ENCODE data around the gene PYGB. TPM values are rescaled to one million over a fixed set of nuclear protein-coding genes. Genes with fewer than 3 reads are reported as not detected.

PYGB gene
- total RNA-seq, 1 experiment from 2014 or later = 78.9 TPM

DNA sequence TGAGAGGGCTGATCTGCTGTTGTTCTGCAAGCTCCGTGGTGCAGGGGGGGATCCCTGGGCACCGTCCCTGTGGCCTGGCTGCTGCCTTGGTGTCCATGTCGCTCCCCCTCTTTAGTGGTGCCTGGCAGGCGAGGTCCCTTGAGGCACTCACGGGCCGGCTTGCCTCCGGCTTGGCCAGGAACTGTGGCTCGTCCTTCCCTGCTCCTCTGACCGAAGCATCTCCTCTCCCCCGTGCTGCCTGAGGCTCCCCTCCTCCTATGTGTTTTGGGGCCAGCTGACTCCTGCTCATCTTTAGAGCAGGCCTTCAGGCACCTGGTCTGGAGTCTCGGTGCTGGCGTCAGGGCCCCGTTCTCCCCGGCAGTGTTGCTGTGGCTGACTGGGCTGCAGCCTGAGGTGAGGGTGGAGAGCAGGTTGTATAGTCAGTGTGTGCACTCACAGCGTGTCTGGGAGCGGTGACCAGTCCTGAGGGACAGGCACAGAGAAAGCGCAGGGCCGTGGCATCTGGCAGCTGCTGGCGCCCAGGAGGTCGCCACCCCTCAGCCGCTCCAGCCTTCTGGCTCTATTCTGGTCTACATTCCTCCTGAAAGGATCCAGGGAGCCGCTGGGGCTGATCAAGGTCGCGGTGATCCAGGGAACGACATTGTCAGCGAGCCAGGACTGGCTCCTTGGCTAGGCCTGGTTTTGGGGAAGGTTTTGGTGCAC, 43.7 kb downstream of the PYGB start:
- no peaks in the 10 kb centered on the region for H3K4me1 Mint-ChIP-seq (ENCODE audit: low read depth, unreplicated experiment)
- Histone ChIP-seq H3K4me1 (no peaks in the 10 kb centered on the region), H3K36me3 (ENCODE audit: control insufficient read depth, insufficient read depth, low read length) (peaks cover 4% of the 10 kb centered on the region; the same call in 1 of the 2 replicates), H3K9me3 (no peaks in the 10 kb centered on the region), H3K4me3 (ENCODE audit: low read depth, low read length) (no peak overlapping the region), H3K27me3 (replicated peaks; ENCODE audit: control insufficient read depth, insufficient read depth, low read length) (no peaks in the 10 kb centered on the region)
- DNase-seq = no peak
- H3K36me3 Mint-ChIP-seq (ENCODE audit: insufficient read depth, unreplicated experiment) = peaks cover 72% of the 10 kb centered on the region
- no peaks in the 10 kb centered on the region for H3K27me3 Mint-ChIP-seq (ENCODE audit: insufficient read depth, unreplicated experiment)
- no peaks in the 10 kb centered on the region for H3K9me3 Mint-ChIP-seq (ENCODE audit: unreplicated experiment)
- TF ChIP-seq, protein P1, sequence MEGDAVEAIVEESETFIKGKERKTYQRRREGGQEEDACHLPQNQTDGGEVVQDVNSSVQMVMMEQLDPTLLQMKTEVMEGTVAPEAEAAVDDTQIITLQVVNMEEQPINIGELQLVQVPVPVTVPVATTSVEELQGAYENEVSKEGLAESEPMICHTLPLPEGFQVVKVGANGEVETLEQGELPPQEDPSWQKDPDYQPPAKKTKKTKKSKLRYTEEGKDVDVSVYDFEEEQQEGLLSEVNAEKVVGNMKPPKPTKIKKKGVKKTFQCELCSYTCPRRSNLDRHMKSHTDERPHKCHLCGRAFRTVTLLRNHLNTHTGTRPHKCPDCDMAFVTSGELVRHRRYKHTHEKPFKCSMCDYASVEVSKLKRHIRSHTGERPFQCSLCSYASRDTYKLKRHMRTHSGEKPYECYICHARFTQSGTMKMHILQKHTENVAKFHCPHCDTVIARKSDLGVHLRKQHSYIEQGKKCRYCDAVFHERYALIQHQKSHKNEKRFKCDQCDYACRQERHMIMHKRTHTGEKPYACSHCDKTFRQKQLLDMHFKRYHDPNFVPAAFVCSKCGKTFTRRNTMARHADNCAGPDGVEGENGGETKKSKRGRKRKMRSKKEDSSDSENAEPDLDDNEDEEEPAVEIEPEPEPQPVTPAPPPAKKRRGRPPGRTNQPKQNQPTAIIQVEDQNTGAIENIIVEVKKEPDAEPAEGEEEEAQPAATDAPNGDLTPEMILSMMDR (IDR thresholded peaks at IDR 0.05; ENCODE audit: insufficient read depth in 1 of 2, low read depth in 1 of 2, low read length in 1 of 2, severe bottlenecking in 1 of 2, unreplicated experiment in 1 of 2) = no peak
- H3K27ac Mint-ChIP-seq (ENCODE audit: unreplicated experiment) = peak overlapping the region; percentile 50
- intact Hi-C loops (cut with micrococcal nuclease; ENCODE audit: unreplicated experiment) = loop anchor here (5.0 to 10.0 kb wide), 2 partner anchors 111 to 283 kb away; no protein-coding TSS in a partner anchor
- H3K4me3 Mint-ChIP-seq (ENCODE audit: unreplicated experiment) = no peak overlapping the region
- ChIA-PET CTCF (no interaction called here), POLR2A (no interaction called here)
- no TSS peak for BruUV-seq (replicated peaks)

DNA sequence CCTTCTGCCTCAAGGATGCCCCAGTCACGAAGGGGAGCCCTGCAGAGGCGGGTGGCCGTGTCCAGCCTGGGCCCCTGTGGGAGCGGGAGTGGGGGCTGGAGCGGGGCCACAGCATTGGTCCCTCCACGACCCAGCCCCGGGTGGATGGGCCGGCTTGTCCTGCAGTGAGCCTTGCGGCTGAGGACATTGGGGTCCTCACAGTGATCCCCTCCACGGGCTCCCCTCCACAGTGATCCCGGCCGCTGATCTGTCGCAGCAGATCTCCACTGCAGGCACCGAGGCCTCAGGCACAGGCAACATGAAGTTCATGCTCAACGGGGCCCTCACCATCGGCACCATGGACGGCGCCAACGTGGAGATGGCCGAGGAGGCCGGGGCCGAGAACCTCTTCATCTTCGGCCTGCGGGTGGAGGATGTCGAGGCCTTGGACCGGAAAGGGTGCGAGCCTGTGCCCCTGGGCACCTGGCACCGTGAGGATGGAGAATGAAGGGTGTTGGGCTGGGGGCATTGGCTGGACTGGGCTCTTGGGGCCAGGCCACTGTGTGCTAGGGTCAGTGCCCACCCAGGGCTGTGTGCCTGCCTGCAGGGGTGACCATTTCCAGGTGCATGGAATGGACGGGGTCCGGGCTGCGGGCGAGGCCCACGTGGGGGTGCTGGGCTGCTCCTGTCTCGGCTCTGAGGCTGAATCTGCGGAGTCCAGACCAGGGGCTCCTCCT, 44.4 kb downstream of the PYGB start:
- Mint-ChIP-seq H3K27ac (ENCODE audit: unreplicated experiment) (no peak overlapping the region), H3K9me3 (ENCODE audit: unreplicated experiment) (no peaks in the 10 kb centered on the region), H3K4me1 (ENCODE audit: low read depth, unreplicated experiment) (no peaks in the 10 kb centered on the region), H3K4me3 (ENCODE audit: unreplicated experiment) (no peak overlapping the region), H3K27me3 (ENCODE audit: insufficient read depth, unreplicated experiment) (no peaks in the 10 kb centered on the region), H3K36me3 (ENCODE audit: insufficient read depth, unreplicated experiment) (peaks cover 79% of the 10 kb centered on the region)
- no TSS peak for BruUV-seq (replicated peaks)
- CTCF ChIA-PET = interaction anchor here (0.8 to 1.5 kb wide), 2 partner anchors 44 to 106 kb away, joined by 4 to 6 read pairs; partner anchors contain the start of gene PYGB
- no peaks in the 10 kb centered on the region for H3K9me3 ChIP-seq
- H3K36me3 ChIP-seq (ENCODE audit: control insufficient read depth, insufficient read depth, low read length) = peaks cover 4% of the 10 kb centered on the region; the same call in 1 of the 2 replicates
- H3K27me3 ChIP-seq (replicated peaks; ENCODE audit: control insufficient read depth, insufficient read depth, low read length) = no peaks in the 10 kb centered on the region
- no peak overlapping the region for H3K4me3 ChIP-seq (ENCODE audit: low read depth, low read length)
- POLR2A ChIA-PET = no interaction called here
- intact Hi-C loops (cut with micrococcal nuclease; ENCODE audit: unreplicated experiment) = loop anchor here (5.0 to 10.0 kb wide), 2 partner anchors 110 to 282 kb away; no protein-coding TSS in a partner anchor
- H3K4me1 ChIP-seq = no peaks in the 10 kb centered on the region
- no peak for DNase-seq
- TF ChIP-seq, protein P1 (IDR thresholded peaks at IDR 0.05; ENCODE audit: insufficient read depth in 1 of 2, low read depth in 1 of 2, low read length in 1 of 2, severe bottlenecking in 1 of 2, unreplicated experiment in 1 of 2) = no peak

DNA sequence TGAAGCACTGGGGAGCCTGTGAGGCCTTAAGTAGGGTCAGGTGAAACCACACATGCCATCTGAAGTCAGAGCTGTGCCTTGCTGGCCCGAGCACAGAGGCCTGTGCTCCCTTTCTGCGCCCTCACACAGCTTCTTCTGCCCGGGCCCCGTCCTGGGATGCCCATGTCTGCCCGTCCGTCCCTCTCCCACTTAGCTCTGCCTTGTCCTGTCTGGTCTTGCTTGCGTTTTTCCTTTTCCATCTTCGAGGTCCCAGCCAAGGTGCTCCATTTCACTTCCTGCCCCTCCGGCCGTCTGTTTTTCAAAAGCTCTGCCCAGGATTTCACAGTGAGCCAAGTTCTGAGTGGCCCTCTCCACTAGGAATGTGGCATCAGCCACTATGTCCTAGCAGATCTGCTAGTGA, 45.6 kb downstream of the PYGB start:
- BruUV-seq (replicated peaks) = no TSS peak
- no peak overlapping the region for H3K4me3 Mint-ChIP-seq (ENCODE audit: unreplicated experiment)
- ChIA-PET CTCF (interaction anchor here (0.5 to 1.5 kb wide), 5 partner anchors 45 to 480 kb away, joined by 3 to 6 read pairs (median 4); partner anchors contain the start of gene PYGB), POLR2A (no interaction called here)
- Histone ChIP-seq H3K4me3 (ENCODE audit: low read depth, low read length) (no peak overlapping the region), H3K36me3 (ENCODE audit: control insufficient read depth, insufficient read depth, low read length) (peaks cover 4% of the 10 kb centered on the region; the same call in 1 of the 2 replicates), H3K4me1 (no peaks in the 10 kb centered on the region), H3K9me3 (no peaks in the 10 kb centered on the region), H3K27me3 (replicated peaks; ENCODE audit: control insufficient read depth, insufficient read depth, low read length) (no peaks in the 10 kb centered on the region)
- intact Hi-C loops (cut with micrococcal nuclease; ENCODE audit: unreplicated experiment) = loop anchor here (5.0 to 10.0 kb wide), 2 partner anchors 109 to 281 kb away; no protein-coding TSS in a partner anchor
- H3K4me1 Mint-ChIP-seq (ENCODE audit: low read depth, unreplicated experiment) = no peaks in the 10 kb centered on the region
- peak overlapping the region; percentile 65 for H3K27ac Mint-ChIP-seq (ENCODE audit: unreplicated experiment)
- no peaks in the 10 kb centered on the region for H3K9me3 Mint-ChIP-seq (ENCODE audit: unreplicated experiment)
- TF ChIP-seq, protein P1 (IDR thresholded peaks at IDR 0.05; ENCODE audit: insufficient read depth in 1 of 2, low read depth in 1 of 2, low read length in 1 of 2, severe bottlenecking in 1 of 2, unreplicated experiment in 1 of 2) = no peak
- H3K36me3 Mint-ChIP-seq (ENCODE audit: insufficient read depth, unreplicated experiment) = peaks cover 85% of the 10 kb centered on the region
- H3K27me3 Mint-ChIP-seq (ENCODE audit: insufficient read depth, unreplicated experiment) = no peaks in the 10 kb centered on the region
- no peak for DNase-seq

All from Caco-2 (cell line).